ENCODE measurements around the gene SPATA18.

- TF ChIP-seq POLR2A (IDR thresholded peaks at IDR 0.05) (no peak), CTCF (IDR thresholded peaks at IDR 0.05) (no peak)
Observed at GRCh38 chr4:52015366-52015765, 35.7 kb upstream of the SPATA18 start.

Measured in tibial nerve (tissue), 3 donors.